ENCODE data around the gene PDP2. TPM values are rescaled to one million over a fixed set of nuclear protein-coding genes. Genes with fewer than 3 reads are reported as not detected.

PDP2 gene
- total and polyA plus RNA-seq, 2 donors (not counting 3 experiments of a cell fraction or from before 2014, with no cell fraction given): 4.4 to 9.3 TPM

DNA sequence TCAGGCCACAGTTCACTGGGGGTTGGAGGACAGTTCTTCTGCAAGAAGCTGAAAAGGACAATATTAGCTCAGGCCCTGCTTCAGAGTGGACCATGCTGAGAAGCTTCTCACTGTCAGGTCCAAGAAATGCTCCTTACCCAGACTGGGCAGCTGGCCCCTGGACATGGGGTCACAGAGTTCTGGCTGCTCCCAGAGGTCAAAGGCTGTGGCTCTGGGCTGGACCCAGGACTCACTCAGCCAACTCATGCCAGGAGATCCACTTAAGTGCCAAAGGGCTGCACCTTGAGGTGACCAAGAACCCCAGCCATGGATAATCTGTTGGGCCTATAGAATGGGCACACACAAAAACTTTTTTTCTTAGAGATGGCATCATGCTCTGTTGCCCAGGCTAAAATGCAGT, 59.1 kb downstream of the PDP2 start:
- CTCF ChIA-PET: no interaction called here

DNA sequence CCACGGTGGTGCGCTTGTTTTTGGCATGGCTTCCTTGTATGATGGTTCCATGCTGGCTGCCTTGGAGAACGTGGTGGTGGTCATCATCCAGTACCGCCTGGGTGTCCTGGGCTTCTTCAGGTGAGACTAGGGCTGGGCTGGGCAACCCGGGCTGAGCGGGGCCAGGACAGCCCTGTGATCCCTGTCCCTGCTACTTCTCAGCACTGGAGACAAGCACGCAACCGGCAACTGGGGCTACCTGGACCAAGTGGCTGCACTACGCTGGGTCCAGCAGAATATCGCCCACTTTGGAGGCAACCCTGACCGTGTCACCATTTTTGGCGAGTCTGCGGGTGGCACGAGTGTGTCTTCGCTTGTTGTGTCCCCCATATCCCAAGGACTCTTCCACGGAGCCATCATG, 59.9 kb downstream of the PDP2 start:
- Histone ChIP-seq H3K4me1 (ENCODE audit: control insufficient read depth, extremely low read depth, insufficient read depth, low read length) (no peaks in the 10 kb centered on the region), H3K9me1 (replicated peaks; ENCODE audit: control insufficient read depth, extremely low read depth, insufficient read depth, low read length) (no peaks in the 10 kb centered on the region), H3K9ac (replicated peaks; ENCODE audit: extremely low read depth, insufficient read depth, low read length) (no peak overlapping the region), H3K79me2 (ENCODE audit: control insufficient read depth, insufficient read depth, low read length) (peaks cover 9% of the 10 kb centered on the region), H3K36me3 (ENCODE audit: control insufficient read depth in 2 of 2, extremely low read depth in 1 of 2, insufficient read depth in 2 of 2, low read length in 2 of 2) (peaks cover 0 to 30% of the 10 kb centered on the region in 2 experiments), H3K4me3 (replicated peaks in 1 of 3; ENCODE audit: insufficient read depth in 1 of 3, low read depth in 1 of 3, low read length in 3 of 3) (no peak overlapping the region), H4K20me1 (replicated peaks; ENCODE audit: control insufficient read depth, extremely low read depth, insufficient read depth, low read length) (no peaks in the 10 kb centered on the region), H2AFZ (ENCODE audit: low read depth, low read length) (no peak overlapping the region), H3K9me3 (replicated peaks; ENCODE audit: control insufficient read depth, insufficient read depth, low read length) (no peaks in the 10 kb centered on the region), H3K4me2 (ENCODE audit: insufficient read depth, low read length) (no peak overlapping the region), H3K27ac (ENCODE audit: insufficient read depth, low read depth, low read length) (no peak overlapping the region), H3K27me3 (ENCODE audit: control insufficient read depth in 2 of 2, insufficient read depth in 2 of 2, low read length in 2 of 2) (no peaks in the 10 kb centered on the region)
- BruUV-seq (replicated peaks): no TSS peak
- no peak for FAIRE-seq
- no peak for DNase-seq (ENCODE audit: low read depth, low spot score)
- dilution Hi-C loops (cut with MboI; ENCODE audit: extremely low pct_ligation_motif_present, low sequenced_read_pairs): no loop called here
- POLR2A ChIA-PET: no interaction called here
- CTCF ChIA-PET: no interaction called here
- TF ChIP-seq MYC (IDR thresholded peaks at IDR 0.05; ENCODE audit: low read depth, low read length): no peak
- no peak for TF ChIP-seq POLR2AphosphoS5 (IDR thresholded peaks at IDR 0.05; ENCODE audit: insufficient read depth, low read depth, low read length)
- TF ChIP-seq, protein P1, sequence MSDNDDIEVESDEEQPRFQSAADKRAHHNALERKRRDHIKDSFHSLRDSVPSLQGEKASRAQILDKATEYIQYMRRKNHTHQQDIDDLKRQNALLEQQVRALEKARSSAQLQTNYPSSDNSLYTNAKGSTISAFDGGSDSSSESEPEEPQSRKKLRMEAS (IDR thresholded peaks at IDR 0.05; ENCODE audit: insufficient read depth, insufficient read length): no peak
- TF ChIP-seq JUN (IDR thresholded peaks at IDR 0.05; ENCODE audit: borderline replicate concordance, insufficient read depth, insufficient read length, low read depth): no peak
- TF ChIP-seq, protein P2, sequence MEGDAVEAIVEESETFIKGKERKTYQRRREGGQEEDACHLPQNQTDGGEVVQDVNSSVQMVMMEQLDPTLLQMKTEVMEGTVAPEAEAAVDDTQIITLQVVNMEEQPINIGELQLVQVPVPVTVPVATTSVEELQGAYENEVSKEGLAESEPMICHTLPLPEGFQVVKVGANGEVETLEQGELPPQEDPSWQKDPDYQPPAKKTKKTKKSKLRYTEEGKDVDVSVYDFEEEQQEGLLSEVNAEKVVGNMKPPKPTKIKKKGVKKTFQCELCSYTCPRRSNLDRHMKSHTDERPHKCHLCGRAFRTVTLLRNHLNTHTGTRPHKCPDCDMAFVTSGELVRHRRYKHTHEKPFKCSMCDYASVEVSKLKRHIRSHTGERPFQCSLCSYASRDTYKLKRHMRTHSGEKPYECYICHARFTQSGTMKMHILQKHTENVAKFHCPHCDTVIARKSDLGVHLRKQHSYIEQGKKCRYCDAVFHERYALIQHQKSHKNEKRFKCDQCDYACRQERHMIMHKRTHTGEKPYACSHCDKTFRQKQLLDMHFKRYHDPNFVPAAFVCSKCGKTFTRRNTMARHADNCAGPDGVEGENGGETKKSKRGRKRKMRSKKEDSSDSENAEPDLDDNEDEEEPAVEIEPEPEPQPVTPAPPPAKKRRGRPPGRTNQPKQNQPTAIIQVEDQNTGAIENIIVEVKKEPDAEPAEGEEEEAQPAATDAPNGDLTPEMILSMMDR (IDR thresholded peaks at IDR 0.05; ENCODE audit: extremely low read depth in 1 of 2, insufficient read depth in 1 of 2, low read depth in 1 of 2, low read length in 2 of 2): no peak
- TF ChIP-seq FOS (IDR thresholded peaks at IDR 0.05; ENCODE audit: borderline replicate concordance, insufficient read depth, low read length): no peak
- TF ChIP-seq POLR2A (IDR thresholded peaks at IDR 0.05; ENCODE audit: low read depth, low read length): no peak
- TF ChIP-seq EZH2 (IDR thresholded peaks at IDR 0.05; ENCODE audit: borderline replicate concordance, low read depth, low read length, severe bottlenecking): no peak
- intact Hi-C loops (cut with micrococcal nuclease): no loop called here

More for the DNA sequence above, 59.1 kb downstream of the PDP2 start:
- H3K36me3 ChIP-seq (ENCODE audit: control insufficient read depth in 2 of 2, extremely low read depth in 1 of 2, insufficient read depth in 2 of 2, low read length in 2 of 2): peaks cover 0 to 30% of the 10 kb centered on the region in 2 experiments
- dilution Hi-C loops (cut with MboI; ENCODE audit: extremely low pct_ligation_motif_present, low sequenced_read_pairs) (no loop called here), intact Hi-C loops (cut with micrococcal nuclease) (no loop called here)
- H2AFZ ChIP-seq (ENCODE audit: low read depth, low read length): no peak overlapping the region
- H3K79me2 ChIP-seq (ENCODE audit: control insufficient read depth, insufficient read depth, low read length): peaks cover 12% of the 10 kb centered on the region
- no peak overlapping the region for H3K27ac ChIP-seq (ENCODE audit: insufficient read depth, low read depth, low read length)
- no peaks in the 10 kb centered on the region for H4K20me1 ChIP-seq (replicated peaks; ENCODE audit: control insufficient read depth, extremely low read depth, insufficient read depth, low read length)
- no peak overlapping the region for H3K4me2 ChIP-seq (ENCODE audit: insufficient read depth, low read length)
- no peak overlapping the region for H3K4me3 ChIP-seq (replicated peaks in 1 of 3; ENCODE audit: insufficient read depth in 1 of 3, low read depth in 1 of 3, low read length in 3 of 3)
- H3K27me3 ChIP-seq (ENCODE audit: control insufficient read depth in 2 of 2, insufficient read depth in 2 of 2, low read length in 2 of 2): no peaks in the 10 kb centered on the region
- FAIRE-seq (no peak), DNase-seq (ENCODE audit: low read depth, low spot score) (no peak)
- no peaks in the 10 kb centered on the region for H3K9me3 ChIP-seq (replicated peaks; ENCODE audit: control insufficient read depth, insufficient read depth, low read length)
- no peak overlapping the region for H3K9ac ChIP-seq (replicated peaks; ENCODE audit: extremely low read depth, insufficient read depth, low read length)
- no TSS peak for BruUV-seq (replicated peaks)
- no peaks in the 10 kb centered on the region for H3K4me1 ChIP-seq (ENCODE audit: control insufficient read depth, extremely low read depth, insufficient read depth, low read length)
- TF ChIP-seq GATA2 (IDR thresholded peaks at IDR 0.05; ENCODE audit: insufficient read depth, insufficient read length, low read depth, low read length) (no peak), MYC (IDR thresholded peaks at IDR 0.05; ENCODE audit: low read depth, low read length) (no peak), JUN (IDR thresholded peaks at IDR 0.05; ENCODE audit: borderline replicate concordance, insufficient read depth, insufficient read length, low read depth) (no peak), POLR2A (IDR thresholded peaks at IDR 0.05; ENCODE audit: low read depth, low read length) (no peak), EZH2 (IDR thresholded peaks at IDR 0.05; ENCODE audit: borderline replicate concordance, low read depth, low read length, severe bottlenecking) (no peak), FOS (IDR thresholded peaks at IDR 0.05; ENCODE audit: borderline replicate concordance, insufficient read depth, low read length) (no peak), POLR2AphosphoS5 (IDR thresholded peaks at IDR 0.05; ENCODE audit: insufficient read depth, low read depth, low read length) (no peak)
- TF ChIP-seq, protein P2 (IDR thresholded peaks at IDR 0.05; ENCODE audit: extremely low read depth in 1 of 2, insufficient read depth in 1 of 2, low read depth in 1 of 2, low read length in 2 of 2): no peak
- POLR2A ChIA-PET: no interaction called here
- H3K9me1 ChIP-seq (replicated peaks; ENCODE audit: control insufficient read depth, extremely low read depth, insufficient read depth, low read length): no peaks in the 10 kb centered on the region
